ENCODE results near the gene NPTX1. TPM values are rescaled to one million over a fixed set of nuclear protein-coding genes. Genes with fewer than 3 reads are reported as not detected.

Gene NPTX1
- total and polyA plus RNA-seq, 3 donors from 2014 or later, result 1.7 to 3.8 (median 3.7) TPM

GRCh38 chr17:80430446-80431245 lies 45.8 kb downstream of the NPTX1 start:
- H3K4me1 ChIP-seq, result no peaks in the 10 kb centered on the region
- intact Hi-C loops (cut with DNase I; ENCODE audit: low total_unique reads), result no loop called here
- no peaks in the 10 kb centered on the region for H3K9me3 ChIP-seq
- DNase-seq, result no peak
- H3K27ac ChIP-seq, result no peak overlapping the region
- no peaks in the 10 kb centered on the region for H3K36me3 ChIP-seq (ENCODE audit: low read depth, missing control alignments)
- WGBS, 2 donors, result 87 to 90% methylated on average over 10 to 15 of the region's 15 CpGs
- H3K27me3 ChIP-seq, result no peaks in the 10 kb centered on the region
- TF ChIP-seq POLR2A (IDR thresholded peaks at IDR 0.05) (no peak), CTCF (IDR thresholded peaks at IDR 0.05) (no peak)
- no peak overlapping the region for H3K4me3 ChIP-seq

- Histone ChIP-seq H3K4me1 (no peaks in the 10 kb centered on the region), H3K36me3 (ENCODE audit: low read depth, missing control alignments) (no peaks in the 10 kb centered on the region), H3K27me3 (no peaks in the 10 kb centered on the region), H3K27ac (no peak overlapping the region), H3K9me3 (no peaks in the 10 kb centered on the region), H3K4me3 (no peak overlapping the region)
- no peak for TF ChIP-seq POLR2A (IDR thresholded peaks at IDR 0.05)
- TF ChIP-seq CTCF (IDR thresholded peaks at IDR 0.05), result no peak
- WGBS, 2 donors, result 95% methylated on average over 14 to 26 of the region's 33 CpGs
- intact Hi-C loops (cut with DNase I; ENCODE audit: low total_unique reads), result loop anchor here (5.0 kb wide), 1 partner anchor 553 kb away; no protein-coding TSS in a partner anchor
- no peak for DNase-seq
Measured at GRCh38 chr17:80429356-80430275, 46.8 kb downstream of the NPTX1 start.

- Histone ChIP-seq H3K4me3 (no peak overlapping the region), H3K4me1 (no peaks in the 10 kb centered on the region), H3K36me3 (ENCODE audit: low read depth, missing control alignments) (no peaks in the 10 kb centered on the region), H3K27me3 (no peaks in the 10 kb centered on the region), H3K9me3 (no peaks in the 10 kb centered on the region), H3K27ac (no peak overlapping the region)
- WGBS, 2 donors, result 83 to 93% methylated on average over 6 to 11 of the region's 11 CpGs
- intact Hi-C loops (cut with DNase I; ENCODE audit: low total_unique reads), result loop anchor here (5.0 kb wide), 1 partner anchor 554 kb away; no protein-coding TSS in a partner anchor
- no peak for DNase-seq
- TF ChIP-seq POLR2A (IDR thresholded peaks at IDR 0.05), result no peak
- TF ChIP-seq CTCF (IDR thresholded peaks at IDR 0.05), result no peak
Measured at GRCh38 chr17:80428796-80429195, 47.6 kb downstream of the NPTX1 start.

GRCh38 chr17:80428363-80428762 lies 48.0 kb downstream of the NPTX1 start:
- Histone ChIP-seq H3K27me3 (no peaks in the 10 kb centered on the region), H3K36me3 (ENCODE audit: low read depth, missing control alignments) (no peaks in the 10 kb centered on the region), H3K4me3 (no peak overlapping the region), H3K4me1 (no peaks in the 10 kb centered on the region), H3K27ac (no peak overlapping the region), H3K9me3 (no peaks in the 10 kb centered on the region)
- TF ChIP-seq POLR2A (IDR thresholded peaks at IDR 0.05) (no peak), CTCF (IDR thresholded peaks at IDR 0.05) (no peak)
- intact Hi-C loops (cut with DNase I; ENCODE audit: low total_unique reads), result loop anchor here (5.0 kb wide), 1 partner anchor 554 kb away; no protein-coding TSS in a partner anchor
- WGBS, 2 donors, result 89% methylated on average over 12 of the region's 12 CpGs; no CpG with 5 or more reads in 1 of the 2 donors
- DNase-seq, result no peak
